DND-41 (cell line): ENCODE measurements around the gene SPNS2.

Source experiments
- EZH2 ChIP-seq: IDR thresholded peaks from 3 replicates; pipeline ENCODE4 v1.6.1; 2012; ENCODE audit warnings: borderline replicate concordance, low read depth, mild to moderate bottlenecking, moderate library complexity, low read length, inconsistent platforms; ENCODE audit not compliant: severe bottlenecking
- TF ChIP-seq, protein P1 (sequence below): IDR thresholded peaks from 2 replicates; pipeline ENCODE4 v1.5.1; 2012; ENCODE audit warnings: borderline replicate concordance, low read length, moderate library complexity, mild to moderate bottlenecking; ENCODE audit not compliant: poor library complexity, severe bottlenecking; ENCODE audit errors: extremely low read depth

DNA sequence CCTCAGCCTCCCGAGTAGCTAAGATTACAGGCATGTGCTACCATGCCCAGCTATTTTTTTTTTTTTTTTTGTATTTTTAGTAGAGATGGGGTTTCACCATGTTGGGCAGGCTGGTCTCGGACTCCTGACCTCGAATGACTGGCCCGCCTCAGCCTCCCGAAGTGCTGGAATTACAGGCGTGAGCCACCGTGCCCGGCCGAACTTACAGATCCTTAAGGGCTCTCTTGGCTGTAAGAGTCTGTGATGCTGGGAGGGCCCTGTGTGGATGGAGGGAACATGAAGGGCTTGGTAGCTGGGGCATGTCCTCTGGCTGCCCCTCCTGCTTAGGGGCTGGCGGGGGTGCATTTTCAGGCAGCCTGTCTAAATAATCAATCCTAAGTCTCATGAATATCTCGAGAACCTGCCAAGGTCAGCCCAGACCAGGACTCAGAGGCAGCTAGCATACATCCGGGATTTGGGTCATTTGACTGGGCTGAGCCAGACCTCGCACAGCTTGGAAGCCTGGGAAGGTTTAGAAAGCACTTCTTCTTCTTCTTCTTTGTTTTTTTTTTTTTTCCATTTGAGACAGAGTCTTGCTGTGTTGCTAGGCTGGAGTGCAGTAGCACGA, 47.9 kb upstream of the SPNS2 start:
- TF ChIP-seq EZH2, result no peak
- TF ChIP-seq, protein P1, sequence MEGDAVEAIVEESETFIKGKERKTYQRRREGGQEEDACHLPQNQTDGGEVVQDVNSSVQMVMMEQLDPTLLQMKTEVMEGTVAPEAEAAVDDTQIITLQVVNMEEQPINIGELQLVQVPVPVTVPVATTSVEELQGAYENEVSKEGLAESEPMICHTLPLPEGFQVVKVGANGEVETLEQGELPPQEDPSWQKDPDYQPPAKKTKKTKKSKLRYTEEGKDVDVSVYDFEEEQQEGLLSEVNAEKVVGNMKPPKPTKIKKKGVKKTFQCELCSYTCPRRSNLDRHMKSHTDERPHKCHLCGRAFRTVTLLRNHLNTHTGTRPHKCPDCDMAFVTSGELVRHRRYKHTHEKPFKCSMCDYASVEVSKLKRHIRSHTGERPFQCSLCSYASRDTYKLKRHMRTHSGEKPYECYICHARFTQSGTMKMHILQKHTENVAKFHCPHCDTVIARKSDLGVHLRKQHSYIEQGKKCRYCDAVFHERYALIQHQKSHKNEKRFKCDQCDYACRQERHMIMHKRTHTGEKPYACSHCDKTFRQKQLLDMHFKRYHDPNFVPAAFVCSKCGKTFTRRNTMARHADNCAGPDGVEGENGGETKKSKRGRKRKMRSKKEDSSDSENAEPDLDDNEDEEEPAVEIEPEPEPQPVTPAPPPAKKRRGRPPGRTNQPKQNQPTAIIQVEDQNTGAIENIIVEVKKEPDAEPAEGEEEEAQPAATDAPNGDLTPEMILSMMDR, result no peak
